HG03045 (cell line): ENCODE data around the gene CLBA1.
"Not testable (repeated sequence)": the region's sequence is repeated elsewhere in the genome, so short reads cannot be mapped to it uniquely, and the experiment has no call there.

Source experiments
- ATAC-seq: cut with Tn5 transposase; IDR thresholded peaks from one replicate; pipeline ENCODE4 v1.9.1; 2021; ENCODE audit warnings: mild to moderate bottlenecking, moderate library complexity; ENCODE audit not compliant: unreplicated experiment

CLBA1 gene

GRCh38 chr14:104985675-104986486 lies at the start of gene CLBA1:
Gene CLBA1 (plus strand): TSS chr14:104985788. CDS start chr14:104986432, 644 bp downstream.
- peak; percentile 81 for ATAC-seq

DNA sequence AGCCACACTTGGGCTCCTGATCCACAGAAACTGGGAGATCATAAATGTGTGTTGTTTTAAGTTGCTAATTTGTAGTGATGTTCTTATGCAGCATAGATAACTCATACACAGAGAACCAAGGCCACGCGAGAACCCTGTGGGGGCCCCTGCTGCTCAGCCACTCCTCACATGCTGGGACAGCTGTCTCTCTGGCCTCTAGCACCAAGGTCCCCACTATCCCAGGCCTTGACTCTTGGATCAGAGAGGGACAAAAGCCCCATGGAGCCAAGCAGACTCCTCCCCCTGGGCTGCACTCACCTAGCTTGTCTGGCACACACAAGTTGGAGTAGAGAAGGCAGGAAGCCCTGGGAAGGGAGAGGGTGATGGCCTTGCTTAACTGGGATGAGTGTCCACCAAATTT lies 49.6 kb upstream of the CLBA1 start:
- no peak for ATAC-seq

DNA sequence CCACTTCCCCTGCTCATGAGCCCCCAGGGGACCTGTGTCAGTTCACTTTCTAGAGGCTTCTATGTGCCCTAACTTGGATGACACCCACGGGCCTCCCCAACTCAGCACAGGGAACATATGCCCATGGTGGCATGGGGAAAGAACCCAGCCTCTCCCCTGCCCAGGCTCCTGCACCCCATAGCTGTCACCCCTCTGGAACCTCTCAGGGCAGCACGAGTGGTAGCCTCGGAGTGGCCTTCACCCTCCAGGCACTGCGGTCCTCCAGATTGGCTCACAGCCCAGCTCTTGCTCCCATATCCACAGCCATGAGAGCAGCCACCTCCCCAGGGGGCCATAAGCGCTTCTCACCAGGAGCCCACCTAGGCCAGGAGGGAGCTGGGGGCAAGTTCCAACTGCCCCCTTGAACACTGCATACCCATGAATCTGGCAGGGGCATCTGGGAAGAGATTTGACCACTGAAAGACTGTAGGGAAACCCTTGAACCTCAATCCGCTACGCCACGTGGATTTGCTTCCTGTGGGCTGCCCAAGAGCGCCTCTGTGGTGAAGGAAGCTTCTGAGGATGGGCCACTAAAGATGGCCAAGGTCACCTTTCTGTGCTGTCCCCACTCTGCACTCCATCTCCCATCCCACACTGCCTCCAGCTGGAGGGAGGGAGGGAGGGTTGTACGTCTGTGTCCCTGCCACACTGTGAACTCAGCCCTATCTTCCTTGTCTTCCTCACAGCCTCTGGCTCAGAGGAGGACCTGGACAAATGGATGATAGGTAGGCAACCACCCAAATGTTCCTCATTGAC lies 49.0 kb upstream of the CLBA1 start:
- no peak for ATAC-seq

- ATAC-seq, result no peak
These were observed 48.4 kb upstream of the CLBA1 start for GRCh38 chr14:104937161-104937560.

DNA sequence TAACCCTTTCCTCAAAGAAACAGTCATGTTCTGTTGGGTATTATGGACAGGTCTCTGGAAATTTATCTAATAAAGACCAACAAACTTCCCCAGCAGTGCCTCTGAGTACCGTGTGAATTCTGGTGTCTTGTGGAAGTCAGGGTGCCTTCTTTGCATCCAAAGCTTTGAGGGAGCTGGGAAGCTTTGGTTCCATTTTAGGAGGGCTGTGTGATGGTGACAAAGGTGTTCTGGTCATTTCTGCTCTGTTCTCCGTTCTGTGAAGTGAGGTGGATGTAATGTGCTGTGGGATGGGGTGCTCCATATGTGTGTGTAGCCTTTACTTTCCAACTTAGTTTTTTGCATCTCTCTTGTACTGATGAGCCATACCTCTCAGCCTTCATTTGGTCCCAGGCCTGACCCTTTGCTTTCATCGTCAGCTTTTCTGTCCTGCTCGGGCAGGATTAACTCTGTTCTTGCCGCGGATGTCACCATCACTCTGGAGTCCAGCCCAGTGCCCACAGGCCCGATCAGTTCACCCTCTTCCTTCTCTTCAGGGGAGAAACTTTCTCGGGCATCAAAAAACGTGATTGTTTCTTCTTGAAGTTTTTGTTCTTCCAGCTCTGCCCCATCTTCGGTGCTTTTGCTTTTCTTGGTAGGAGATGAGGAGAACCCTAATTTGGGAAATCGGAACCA lies 47.8 kb upstream of the CLBA1 start:
- no peak for ATAC-seq

DNA sequence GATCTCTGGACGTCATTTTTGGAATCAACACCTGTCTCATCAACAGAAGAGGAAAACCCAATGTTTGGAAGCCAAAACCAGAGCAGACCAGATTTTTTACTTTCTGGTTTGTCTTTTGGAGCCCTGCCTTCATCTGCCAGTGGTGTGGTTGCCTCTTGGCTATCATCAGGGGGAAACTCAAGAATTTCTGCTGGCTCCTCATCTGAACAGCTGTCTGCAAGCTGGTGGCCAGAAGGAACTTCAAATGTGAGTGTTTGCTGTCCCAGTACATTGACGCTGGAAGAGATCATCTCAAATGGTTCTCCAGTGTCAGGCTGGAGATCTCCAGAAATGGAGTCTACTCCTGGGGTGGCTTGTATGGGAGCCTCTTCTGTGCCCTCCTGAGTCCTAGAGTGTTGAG lies 47.2 kb upstream of the CLBA1 start:
- no peak for ATAC-seq

- ATAC-seq, result no peak
These were observed 46.6 kb upstream of the CLBA1 start for GRCh38 chr14:104938960-104939359.

DNA sequence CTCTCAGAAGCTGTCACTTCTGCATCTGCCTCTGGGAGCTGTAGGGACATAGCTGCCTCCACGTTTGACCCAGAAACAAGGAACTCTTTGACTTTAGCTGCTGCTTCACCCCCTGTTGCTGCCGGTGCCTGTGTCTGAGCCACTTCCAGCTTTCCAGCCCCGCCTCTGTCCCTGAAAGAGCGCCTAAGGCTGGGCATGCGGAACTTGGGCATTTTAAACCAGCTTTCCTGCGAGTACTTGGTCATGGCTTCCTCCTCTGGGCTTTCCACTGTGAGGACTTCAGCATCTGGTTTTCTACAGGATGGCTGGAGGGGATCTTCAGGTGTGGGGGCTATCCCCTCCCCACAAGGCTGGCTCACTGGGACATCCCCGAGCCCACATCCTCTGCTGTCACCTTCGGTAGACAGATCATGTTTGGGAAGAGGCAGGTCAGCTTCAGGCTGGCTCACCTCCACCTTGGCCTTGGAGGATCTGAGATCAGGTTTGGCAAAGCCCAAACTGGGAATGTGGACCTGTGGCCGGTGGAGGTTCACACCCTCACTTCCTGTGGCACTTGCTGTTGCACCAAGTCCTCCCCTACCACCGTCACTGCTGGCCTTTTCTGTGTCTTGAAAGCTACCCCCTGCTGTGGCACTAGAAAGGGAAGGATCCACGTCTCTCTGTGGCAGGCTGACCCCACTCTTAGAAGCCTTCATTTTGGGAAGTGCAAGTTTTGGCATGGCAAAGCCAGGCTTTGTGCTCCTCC lies 45.8 kb upstream of the CLBA1 start:
- ATAC-seq, result no peak

DNA sequence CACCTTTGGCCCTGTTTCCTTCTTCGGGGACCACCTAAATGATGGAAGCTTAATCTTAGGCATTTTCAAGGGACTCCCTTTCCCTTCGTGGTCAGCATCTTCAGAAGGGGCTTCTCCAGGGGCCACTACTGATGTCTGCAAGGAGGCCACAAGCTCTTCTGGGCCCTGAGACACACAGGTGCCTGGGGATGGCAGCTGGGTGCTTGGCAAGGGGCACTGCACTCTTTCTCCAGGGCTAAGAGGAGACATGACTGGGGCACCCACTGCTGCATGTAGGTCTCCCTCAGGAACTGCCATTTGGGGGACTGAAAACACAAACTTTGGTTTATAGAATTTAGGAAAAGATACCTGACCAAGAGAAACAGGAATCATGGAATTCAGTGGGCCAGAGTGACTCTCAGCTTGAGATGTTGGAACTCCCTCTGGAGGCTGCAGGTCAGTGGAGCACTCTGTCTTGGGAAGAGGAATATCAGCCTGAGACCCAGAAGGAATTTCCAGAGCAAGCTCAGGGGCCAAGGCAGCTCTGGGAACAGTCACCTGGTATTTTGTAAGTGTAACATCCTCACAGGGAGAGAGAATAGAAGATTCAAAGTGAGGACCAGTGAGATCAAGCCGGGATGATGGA lies 45.0 kb upstream of the CLBA1 start:
- ATAC-seq, result no peak

- ATAC-seq, result no peak
These were observed 43.9 kb upstream of the CLBA1 start for GRCh38 chr14:104941508-104942365.

DNA sequence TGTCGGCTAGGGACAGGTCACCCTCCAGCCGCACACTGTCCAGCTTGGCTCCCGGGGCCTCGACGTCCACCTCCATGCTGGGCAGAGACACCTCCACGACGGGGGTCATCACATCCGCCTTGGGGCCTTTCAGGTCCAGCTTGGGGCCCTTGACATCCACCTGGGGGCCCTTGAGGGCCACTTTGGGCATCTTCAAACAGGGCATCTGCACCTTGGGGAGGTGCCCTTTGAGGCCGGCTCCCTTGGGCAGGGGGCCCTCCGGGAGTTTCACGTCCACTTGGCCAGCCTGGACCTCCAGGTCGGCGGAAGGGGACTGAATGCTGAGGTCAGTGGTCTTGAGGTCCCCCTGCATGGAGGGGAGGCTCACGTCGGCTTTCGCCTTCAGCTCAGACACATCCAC lies 43.0 kb upstream of the CLBA1 start:
- ATAC-seq, result no peak

DNA sequence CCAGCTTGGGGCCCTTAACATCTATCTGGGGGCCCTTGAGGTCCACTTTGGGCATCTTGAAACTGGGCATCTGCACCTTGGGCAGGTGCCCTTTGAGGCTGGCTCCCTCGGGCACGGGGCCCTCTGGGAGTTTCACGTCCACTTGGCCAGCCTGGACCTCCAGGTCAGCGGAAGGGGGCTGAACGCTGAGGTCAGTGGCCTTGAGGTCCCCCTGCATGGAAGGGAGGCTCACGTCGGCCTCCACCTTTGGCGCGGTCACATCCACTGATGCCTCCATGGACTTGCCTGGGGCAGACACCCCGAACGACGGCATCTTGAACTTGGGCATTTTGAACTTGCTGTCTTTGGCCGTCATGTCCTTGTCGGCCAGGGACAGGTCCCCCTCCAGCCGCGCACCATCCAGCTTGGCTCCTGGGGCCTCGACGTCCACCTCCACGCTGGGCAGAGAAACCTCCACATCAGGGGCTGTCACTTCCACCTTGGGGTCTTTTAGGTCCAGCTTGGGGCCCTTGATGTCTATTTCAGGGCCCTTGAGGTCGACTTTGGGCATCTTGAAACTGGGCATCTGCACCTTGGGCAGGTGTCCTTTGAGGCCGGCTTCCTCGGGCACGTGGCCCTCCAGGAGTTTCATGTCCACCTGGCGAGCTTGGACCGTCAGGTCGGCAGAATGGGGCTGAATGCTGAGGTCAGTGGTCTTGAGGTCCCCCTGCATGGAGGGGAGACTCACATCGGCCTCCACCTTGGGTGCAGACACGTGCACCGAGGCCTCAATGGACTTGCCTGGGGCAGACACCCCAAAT lies 42.2 kb upstream of the CLBA1 start:
- ATAC-seq, result not testable (repeated sequence)

- not testable (repeated sequence) for ATAC-seq
These were observed 41.6 kb upstream of the CLBA1 start for GRCh38 chr14:104944016-104944308.

GRCh38 chr14:104944436-104945205 lies 41.0 kb upstream of the CLBA1 start:
- not testable (repeated sequence) for ATAC-seq

GRCh38 chr14:104945266-104945665 lies 40.3 kb upstream of the CLBA1 start:
- not testable (repeated sequence) for ATAC-seq

DNA sequence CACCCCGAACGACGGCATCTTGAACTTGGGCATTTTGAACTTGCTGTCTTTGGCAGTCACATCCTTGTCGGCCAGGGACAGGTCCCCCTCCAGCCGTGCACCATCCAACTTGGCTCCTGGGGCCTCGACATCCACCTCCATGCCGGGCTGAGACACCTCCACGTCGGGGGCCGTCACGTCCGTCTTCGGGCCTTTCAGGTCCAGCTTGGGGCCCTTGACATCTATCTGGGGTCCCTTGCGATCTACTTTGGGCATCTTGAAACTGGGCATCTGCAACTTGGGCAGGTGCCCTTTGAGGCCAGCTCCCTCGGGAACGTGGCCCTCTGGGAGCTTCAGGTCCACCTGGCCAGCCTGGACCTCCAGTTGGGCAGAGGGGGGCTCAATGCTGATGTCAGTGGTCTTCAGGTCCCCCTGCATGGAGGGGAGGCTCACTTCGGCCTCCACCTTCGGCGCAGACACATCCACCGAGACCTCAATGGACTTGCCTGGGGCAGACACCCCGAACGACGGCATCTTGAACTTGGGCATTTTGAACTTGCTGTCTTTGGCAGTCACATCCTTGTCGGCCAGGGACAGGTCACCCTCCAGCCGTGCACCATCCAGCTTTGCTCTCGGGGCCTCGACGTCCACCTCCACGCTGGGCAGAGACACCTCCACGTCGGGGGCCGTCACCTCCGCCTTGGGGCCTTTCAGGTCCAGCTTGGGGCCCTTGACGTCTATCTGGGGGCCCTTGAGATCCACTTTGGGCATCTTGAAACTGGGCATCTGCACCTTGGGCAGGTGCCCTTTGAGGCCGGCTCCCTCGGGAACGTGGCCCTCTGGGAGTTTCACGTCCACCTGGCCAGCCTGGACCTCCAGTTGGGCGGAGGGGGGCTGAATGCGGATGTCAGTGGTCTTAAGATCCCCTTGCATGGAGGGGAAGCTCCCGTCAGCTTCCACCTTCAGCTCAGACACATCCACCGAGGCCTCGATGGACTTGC lies 39.3 kb upstream of the CLBA1 start:
- ATAC-seq, result not testable (repeated sequence)

DNA sequence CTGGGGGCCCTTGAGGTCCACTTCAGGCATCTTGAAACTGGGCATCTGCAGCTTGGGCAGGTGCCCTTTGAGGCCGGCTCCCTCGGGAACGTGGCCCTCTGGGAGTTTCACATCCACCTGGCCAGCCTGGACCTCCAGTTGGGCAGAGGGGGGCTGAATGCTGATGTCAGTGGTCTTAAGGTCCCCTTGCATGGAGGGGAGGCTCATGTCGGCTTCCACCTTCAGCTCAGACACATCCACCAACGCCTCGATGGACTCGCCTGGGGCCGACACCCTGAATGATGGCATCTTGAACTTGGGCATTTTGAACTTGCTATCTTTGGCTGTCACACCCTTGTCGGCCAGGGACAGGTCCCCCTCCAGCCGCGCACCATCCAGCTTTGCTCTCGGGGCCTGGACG lies 38.4 kb upstream of the CLBA1 start:
- ATAC-seq, result not testable (repeated sequence)
